H1 (cell line): ENCODE measurements around the gene CRYBA4. TPM values are rescaled to one million over a fixed set of nuclear protein-coding genes. Genes with fewer than 3 reads are reported as not detected.

Experiments
- CTCF ChIA-PET: fragments of 300-600 bp; sonication (Branson Sonifier 250); formaldehyde crosslinking; loops from one replicate; lab custom pipeline; 2021; ENCODE audit not compliant: partially characterized antibody; lab: Charles Lee
- POLR2A ChIA-PET: fragments of 300-600 bp; sonication (Branson Sonifier 250); formaldehyde crosslinking; loops from one replicate; lab custom pipeline; 2021; ENCODE audit warnings: inconsistent platforms; ENCODE audit not compliant: partially characterized antibody; lab: Charles Lee
- DNase-seq, 2 experiments: peaks; one replicate each; pipeline versions ENCODE4 v3.0.0 to v3.0.0-alpha.2; 2010 to 2022; ENCODE audit warnings: low spot score in 2 of 2, low read depth in 1 of 2, mixed read lengths in 1 of 2
- FAIRE-seq: peaks from 2 replicates; lab custom pipeline; 2011; peaks lifted over from hg19 to GRCh38; lab: Jason Lieb, UNC
- H2AFZ ChIP-seq: 2 replicates; pipeline ENCODE4 v1.8.1; 2012; ENCODE audit warnings: low read length, inconsistent platforms
- H2AK5ac ChIP-seq: 2 replicates; pipeline ENCODE4 v1.6.1; 2013; ENCODE audit warnings: low read depth, low read length
- H2BK120ac ChIP-seq: replicated peaks from 2 replicates; pipeline ENCODE3; 2013; ENCODE audit warnings: low read depth, low read length, inconsistent platforms
- H2BK12ac ChIP-seq: 2 replicates; pipeline ENCODE4 v1.6.1; 2013; ENCODE audit warnings: low read depth, low read length
- H2BK15ac ChIP-seq: 2 replicates; pipeline ENCODE4 v1.6.1; 2013; ENCODE audit warnings: low read length
- H2BK20ac ChIP-seq: 2 replicates; pipeline ENCODE4 v1.6.1; 2013; ENCODE audit warnings: low read length
- H2BK5ac ChIP-seq: 2 replicates; pipeline ENCODE4 v1.6.1; 2013; ENCODE audit warnings: low read depth, low read length
- H3K14ac ChIP-seq: 2 replicates; pipeline ENCODE4 v1.6.1; 2013; ENCODE audit warnings: inconsistent platforms; ENCODE audit not compliant: insufficient read length
- H3K18ac ChIP-seq: 2 replicates; pipeline ENCODE4 v1.6.1; 2013; ENCODE audit warnings: low read length; ENCODE audit errors: extremely low read depth
- H3K23ac ChIP-seq: 2 replicates; pipeline ENCODE4 v1.6.1; 2013; ENCODE audit warnings: inconsistent platforms; ENCODE audit not compliant: insufficient read length
- H3K23me2 ChIP-seq: 2 replicates; pipeline ENCODE4 v1.6.1; 2013; ENCODE audit warnings: low read depth, low read length
- H3K27ac ChIP-seq: 2 replicates; pipeline ENCODE4 v1.6.1; 2011; ENCODE audit warnings: low read depth, low read length, inconsistent platforms
- H3K27me3 ChIP-seq, 4 experiments: replicated peaks in 1 of 4; 1 replicate in 1 of 4; 2 replicates in 3 of 4; pipeline versions ENCODE4 v1.6.1 to v1.8.1; 2011 to 2013; ENCODE audit warnings: low read length in 3 of 4, mild to moderate bottlenecking in 3 of 4, inconsistent platforms in 2 of 4, mixed read lengths in 2 of 4, moderate library complexity in 1 of 4; ENCODE audit not compliant: control insufficient read depth in 3 of 4, insufficient read depth in 3 of 4; ENCODE audit errors: extremely low read depth in 1 of 4
- H3K36me3 ChIP-seq, 4 experiments: 2 replicates each; pipeline versions ENCODE4 v1.6.1 to v1.8.1; 2011 to 2013; ENCODE audit warnings: mild to moderate bottlenecking in 4 of 4, low read length in 3 of 4, moderate library complexity in 2 of 4, control low read depth in 1 of 4, inconsistent platforms in 1 of 4; ENCODE audit not compliant: insufficient read depth in 4 of 4, control insufficient read depth in 2 of 4
- H3K4ac ChIP-seq: replicated peaks from 2 replicates; pipeline ENCODE3; 2013; ENCODE audit warnings: low read length, low read depth, mixed read lengths, inconsistent platforms; ENCODE audit not compliant: insufficient read length
- H3K4me1 ChIP-seq, 4 experiments: replicated peaks in 1 of 4; 1 replicate in 1 of 4; 2 replicates in 3 of 4; pipeline versions ENCODE4 v1.6.1 to v1.8.1; 2011 to 2013; ENCODE audit warnings: low read length in 3 of 4, inconsistent platforms in 2 of 4, mixed read lengths in 1 of 4; ENCODE audit not compliant: insufficient read depth in 4 of 4, control insufficient read depth in 3 of 4
- H3K4me2 ChIP-seq, 2 experiments: 2 replicates each; pipeline versions ENCODE4 v1.6.1 to v1.8.1; 2011 to 2013; ENCODE audit warnings: low read depth in 2 of 2, low read length in 2 of 2, control low read depth in 1 of 2, inconsistent platforms in 1 of 2, mild to moderate bottlenecking in 1 of 2; ENCODE audit not compliant: insufficient read depth in 1 of 2
- H3K4me3 ChIP-seq, 4 experiments: fragments of 200-600, 300-600 bp in 1 of 4; sonication (generic), shearing (Covaris generic), sonication (Bioruptor Twin) in 1 of 4; 2 replicates each; pipeline versions ENCODE4 v1.5.1 to v1.8.1; 2011 to 2016; ENCODE audit warnings: low read length in 4 of 4, low read depth in 3 of 4, control low read depth in 2 of 4, inconsistent platforms in 2 of 4, mild to moderate bottlenecking in 2 of 4, mixed read lengths in 1 of 4, moderate library complexity in 1 of 4; ENCODE audit not compliant: insufficient read depth in 2 of 4; ENCODE audit errors: extremely low read depth in 1 of 4
- H3K56ac ChIP-seq: replicated peaks from 2 replicates; pipeline ENCODE3; 2013; ENCODE audit warnings: low read depth, mild to moderate bottlenecking, mixed read lengths, low read length, inconsistent platforms; ENCODE audit not compliant: insufficient read length
- H3K79me1 ChIP-seq: 2 replicates; pipeline ENCODE4 v1.6.1; 2013; ENCODE audit warnings: low read depth, low read length, control low read depth
- H3K79me2 ChIP-seq, 2 experiments: 2 replicates each; pipeline versions ENCODE4 v1.6.1 to v1.8.1; 2012 to 2013; ENCODE audit warnings: low read length in 2 of 2, mild to moderate bottlenecking in 2 of 2, inconsistent platforms in 1 of 2; ENCODE audit not compliant: insufficient read depth in 2 of 2, control insufficient read depth in 1 of 2
- H3K9ac ChIP-seq, 4 experiments: replicated peaks in 1 of 4; 1 replicate in 1 of 4; 2 replicates in 3 of 4; pipeline versions ENCODE4 v1.6.1 to v1.8.1; 2011 to 2013; ENCODE audit warnings: low read depth in 3 of 4, low read length in 3 of 4, control low read depth in 2 of 4, mild to moderate bottlenecking in 2 of 4, moderate library complexity in 2 of 4, inconsistent platforms in 1 of 4; ENCODE audit errors: extremely low read depth in 1 of 4
- H3K9me3 ChIP-seq, 2 experiments: 2 replicates each; pipeline versions ENCODE4 v1.6.1 to v1.8.1; 2012 to 2013; ENCODE audit warnings: mild to moderate bottlenecking in 2 of 2, moderate library complexity in 2 of 2, control low read depth in 1 of 2, inconsistent platforms in 1 of 2, low read depth in 1 of 2, low read length in 1 of 2, mixed read lengths in 1 of 2; ENCODE audit not compliant: insufficient read depth in 2 of 2
- H4K20me1 ChIP-seq, 2 experiments: replicated peaks in 1 of 2; 2 replicates each; pipeline versions ENCODE3 to v1.8.1; 2011 to 2013; ENCODE audit warnings: inconsistent platforms in 2 of 2, low read length in 2 of 2, mild to moderate bottlenecking in 1 of 2; ENCODE audit not compliant: insufficient read depth in 2 of 2, control insufficient read depth in 1 of 2
- H4K5ac ChIP-seq: 2 replicates; pipeline ENCODE4 v1.6.1; 2013; ENCODE audit warnings: low read length, low read depth, mixed read lengths, inconsistent platforms; ENCODE audit not compliant: insufficient read length
- H4K8ac ChIP-seq: 2 replicates; pipeline ENCODE4 v1.8.0; 2013; ENCODE audit warnings: mild to moderate bottlenecking, moderate library complexity, low read length, inconsistent platforms; ENCODE audit not compliant: insufficient read depth; ENCODE audit errors: extremely low read depth
- H4K91ac ChIP-seq: replicated peaks from 2 replicates; pipeline ENCODE3; 2013; ENCODE audit warnings: low read length, mixed read lengths, inconsistent platforms; ENCODE audit not compliant: insufficient read length
- ATF2 ChIP-seq: IDR thresholded peaks from 2 replicates; pipeline ENCODE4 v1.6.1; 2012; ENCODE audit warnings: low read length, inconsistent platforms
- CEBPB ChIP-seq: IDR thresholded peaks from 2 replicates; pipeline ENCODE4 v1.6.1; 2012; ENCODE audit warnings: low read depth, low read length
- CHD1 ChIP-seq: IDR thresholded peaks from 2 replicates; pipeline ENCODE4 v1.6.1; 2012; ENCODE audit warnings: low read depth, low read length, improper control_type of control experiment
- CHD2 ChIP-seq: IDR thresholded peaks from 2 replicates; pipeline ENCODE4 v1.6.1; 2012; ENCODE audit warnings: low read length, improper control_type of control experiment
- GTF2F1 ChIP-seq: IDR thresholded peaks from 2 replicates; pipeline ENCODE4 v1.6.1; 2012; ENCODE audit warnings: low read depth, low read length, improper control_type of control experiment, borderline replicate concordance
- JUND ChIP-seq: IDR thresholded peaks from 2 replicates; pipeline ENCODE4 v1.6.1; 2011; ENCODE audit warnings: mild to moderate bottlenecking, improper control_type of control experiment, low read length
- KDM4A ChIP-seq: IDR thresholded peaks from one replicate; pipeline ENCODE4 v1.7.1; 2012; ENCODE audit warnings: low read depth, mild to moderate bottlenecking, moderate library complexity, low read length, inconsistent platforms; ENCODE audit not compliant: severe bottlenecking
- NRF1 ChIP-seq: IDR thresholded peaks from 2 replicates; pipeline ENCODE4 v1.6.1; 2011; ENCODE audit warnings: mild to moderate bottlenecking, low read depth, low read length, improper control_type of control experiment
- RXRA ChIP-seq: IDR thresholded peaks from 2 replicates; pipeline ENCODE4 v1.6.1; 2011; ENCODE audit warnings: low read depth, mild to moderate bottlenecking, low read length, moderate library complexity; ENCODE audit not compliant: insufficient read depth
- SAP30 ChIP-seq: fragments of 300-600 bp; sonication (generic); IDR thresholded peaks from 2 replicates; pipeline ENCODE4 v1.7.1; 2012; ENCODE audit warnings: low read length, moderate library complexity, mild to moderate bottlenecking, inconsistent platforms; ENCODE audit not compliant: insufficient read depth, insufficient replicate concordance
- SUZ12 ChIP-seq: fragments of 200-600 bp; sonication (generic); IDR thresholded peaks from 2 replicates; pipeline ENCODE4 v1.6.1; 2012; ENCODE audit warnings: mild to moderate bottlenecking, inconsistent platforms, low read length, moderate library complexity, mixed read lengths
- TAF1 ChIP-seq: IDR thresholded peaks from 2 replicates; pipeline ENCODE4 v1.6.1; 2011; ENCODE audit warnings: mild to moderate bottlenecking, low read depth, low read length
- TBP ChIP-seq: IDR thresholded peaks from 2 replicates; pipeline ENCODE4 v1.6.1; 2011; ENCODE audit warnings: low read depth, low read length, improper control_type of control experiment
- WGBS, 2 experiments: shearing (Covaris generic) in 1 of 2; methylation state at CpG; one replicate each; pipeline versions ENCODE4 v1.1.6 to v1.1.7; 2013 to 2015; ENCODE audit warnings: low lambda C conversion rate in 2 of 2, mixed read lengths in 2 of 2, inconsistent platforms in 1 of 2, low coverage in 1 of 2, missing lambda C conversion rate in 1 of 2; ENCODE audit not compliant: insufficient replicate concordance in 2 of 2, insufficient coverage in 1 of 2, insufficient read length in 1 of 2; ENCODE audit errors: extremely low coverage in 1 of 2, missing lambda C conversion rate in 1 of 2; 5-methylcytosine and 5-hydroxymethylcytosine counted together
- polyA plus RNA-seq, 7 experiments: library from polyadenylated mRNA; depleted of rRNA in 3 of 7; stranded (reverse) in 5 of 7; unstranded in 2 of 7; fragments of >200 nt in 5 of 7; fragments of 200-250 nt in 2 of 7; gene quantifications; 1 replicate in 5 of 7; 2 replicates in 1 of 7; 4 replicates in 1 of 7; pipeline versions ENCODE4 v1.2.1 to v1.2.3, GENCODE V29; 2011 to 2013; ENCODE audit warnings: missing spikeins in 2 of 7, mixed read lengths in 2 of 7
- total RNA-seq: library from RNA; stranded (reverse); fragmentation: NEBNext Ultra II Directional; extraction: Animal tissue kit (Norgen Biotek cat#: 25700); gene quantifications from 2 replicates; pipeline ENCODE4 v1.2.1, GENCODE V29; 2021

CRYBA4 gene
- total and polyA plus RNA-seq, 2 of the 8 experiments (the other 6 are each of a cell fraction or from before 2014, with no cell fraction given) = 0.67 to 3.1 TPM

- no peak overlapping the region for H4K8ac ChIP-seq
- no peak overlapping the region for H4K5ac ChIP-seq
- H3K4me3 ChIP-seq = no peak overlapping the region
- ChIA-PET POLR2A (interaction anchor here (0.6 kb wide), 1 partner anchor 62 kb away, joined by 3 read pairs; no protein-coding TSS in a partner anchor), CTCF (interaction anchor here (0.9 kb wide), 1 partner anchor 15 kb away, joined by 3 read pairs; no protein-coding TSS in a partner anchor)
- no peaks in the 10 kb centered on the region for H3K79me1 ChIP-seq
- no peak overlapping the region for H2BK120ac ChIP-seq
- no peak overlapping the region for H2BK20ac ChIP-seq
- no peaks in the 10 kb centered on the region for H3K36me3 ChIP-seq
- no peak overlapping the region for H2BK12ac ChIP-seq
- H4K20me1 ChIP-seq = no peaks in the 10 kb centered on the region
- DNase-seq (no peak), FAIRE-seq (no peak)
- H3K4ac ChIP-seq = no peak overlapping the region
- H2AFZ ChIP-seq = no peak overlapping the region
- H3K23ac ChIP-seq = no peak overlapping the region
- no peaks in the 10 kb centered on the region for H3K27me3 ChIP-seq
- no peak overlapping the region for H3K18ac ChIP-seq
- no peak overlapping the region for H3K9ac ChIP-seq
- no peak overlapping the region for H3K56ac ChIP-seq
- H3K79me2 ChIP-seq = no peaks in the 10 kb centered on the region
- no peak for TF ChIP-seq GTF2F1
- TF ChIP-seq KDM4A = no peak
- TF ChIP-seq NRF1 = no peak
- TF ChIP-seq ATF2 = no peak
- TF ChIP-seq TAF1 = no peak
- TF ChIP-seq SAP30 = no peak
- no peak for TF ChIP-seq TBP
- no peak for TF ChIP-seq SUZ12
- no peak for TF ChIP-seq JUND
- no peak for TF ChIP-seq CHD1
- no peak for TF ChIP-seq CHD2
- no peak for TF ChIP-seq RXRA
- TF ChIP-seq CEBPB = no peak
- H3K23me2 ChIP-seq = no peaks in the 10 kb centered on the region
- H2AK5ac ChIP-seq = no peak overlapping the region
- H3K27ac ChIP-seq = no peak overlapping the region
- H3K14ac ChIP-seq = no peak overlapping the region
- H2BK5ac ChIP-seq = no peak overlapping the region; the same call in 1 of the 2 replicates
- H3K9me3 ChIP-seq = no peaks in the 10 kb centered on the region; a peak in 1 of 4 replicates
- H2BK15ac ChIP-seq = 0 out of 2 replicates have a peak overlapping the region, but pooled peaks have one; percentile 3
- H3K4me1 ChIP-seq = no peaks in the 10 kb centered on the region; a peak in 1 of 7 replicates
- 92% methylated on average over 4 of the region's 4 CpGs; no CpG with 5 or more reads in 1 of the 2 experiments for WGBS, 2 experiments
- H3K4me2 ChIP-seq = no peak overlapping the region
- no peak overlapping the region for H4K91ac ChIP-seq
These were observed 9.5 kb downstream of the CRYBA4 start for GRCh38 chr22:26631282-26631681.
